Vagina (tissue), 2 donors: ENCODE data around the gene SLC9C2. TPM values are rescaled to one million over a fixed set of nuclear protein-coding genes. Genes with fewer than 3 reads are reported as not detected.

Experiments used
- DNase-seq, 2 donors: peaks; one replicate each; pipeline ENCODE4 v3.0.0-alpha.2; 2017; ENCODE audit errors: extremely low spot score in 2 of 2
- H3K27ac ChIP-seq: fragments of 200-600 bp; sonication (generic); one replicate; pipeline ENCODE4 v1.5.1; 2019
- H3K27me3 ChIP-seq: fragments of 200-600 bp; sonication (generic); one replicate; pipeline ENCODE4 v1.5.1; 2019
- H3K36me3 ChIP-seq, 2 donors: fragments of 200-600 bp; sonication (generic); one replicate each; pipeline ENCODE4 v1.5.1; 2017 to 2019
- H3K4me1 ChIP-seq: fragments of 200-600 bp; sonication (generic); one replicate; pipeline ENCODE4 v1.5.1; 2019
- H3K4me3 ChIP-seq, 2 donors: fragments of 200-600 bp; sonication (generic); 1 replicate in 1 of 2; 2 replicates in 1 of 2; pipeline ENCODE4 v1.5.1; 2016 to 2019
- H3K9me3 ChIP-seq: fragments of 200-600 bp; sonication (generic); one replicate; pipeline ENCODE4 v1.5.1; 2019
- POLR2A ChIP-seq, 2 donors: fragments of 450-650 bp; IDR thresholded peaks; one replicate each; pipeline ENCODE4 v1.6.1; 2017; ENCODE audit warnings: antibody characterized with exemption in 2 of 2, mild to moderate bottlenecking in 2 of 2, moderate library complexity in 2 of 2
- POLR2AphosphoS5 ChIP-seq, 2 donors: sonication (generic); formaldehyde crosslinking; IDR thresholded peaks; one replicate each; pipeline ENCODE4 v1.9.0; 2017; ENCODE audit warnings: antibody characterized with exemption in 2 of 2, mild to moderate bottlenecking in 2 of 2, low read depth in 1 of 2; ENCODE audit not compliant: insufficient read depth in 1 of 2
- intact Hi-C: fragments of 100-400 bp; cut with DNase I; formaldehyde crosslinking; loops from one replicate; pipeline ENCODE4 v1.15.1; 2023
- total RNA-seq: library from RNA; depleted of rRNA; stranded (reverse); fragments of >200 nt; gene quantifications from one replicate; pipeline ENCODE4 v1.2.3, GENCODE V29; 2016
- TF ChIP-seq, protein P1 (sequence below), 3 experiments: fragments of 450-650 bp in 2 of 3; fragments of 200-600 bp in 1 of 3; sonication (generic) in 1 of 3; IDR thresholded peaks; one replicate each; pipeline ENCODE4 v1.5.1; 2017 to 2019; ENCODE audit warnings: antibody characterized with exemption in 3 of 3, mild to moderate bottlenecking in 2 of 3, moderate library complexity in 2 of 3

The SLC9C2 gene
- total RNA-seq, 1 donor from 2014 or later, result not detected

DNA sequence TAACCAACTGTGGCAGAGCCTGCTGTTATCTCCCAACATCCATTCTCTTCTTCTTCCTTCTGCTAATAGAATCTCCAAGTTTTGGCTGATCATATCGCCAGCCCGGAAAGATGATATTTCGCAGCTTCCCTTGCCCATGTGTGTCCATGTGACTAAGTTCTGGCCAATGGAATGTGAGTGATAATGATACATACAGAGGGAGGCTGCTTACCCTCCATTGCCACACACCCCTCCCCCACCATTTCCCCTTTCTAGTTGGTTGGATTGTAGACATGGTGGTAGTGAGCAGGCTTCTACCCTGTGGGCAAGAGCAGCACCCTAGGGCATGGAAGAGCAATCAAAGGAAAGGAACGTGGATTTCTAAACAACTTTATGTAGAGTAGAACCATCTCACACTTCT lies 48.8 kb downstream of the SLC9C2 start:
- intact Hi-C loops, result no loop called here
- Histone ChIP-seq H3K4me3 (no peak overlapping the region), H3K36me3 (no peaks in the 10 kb centered on the region), H3K9me3 (no peaks in the 10 kb centered on the region), H3K27me3 (no peaks in the 10 kb centered on the region), H3K27ac (no peak overlapping the region), H3K4me1 (no peaks in the 10 kb centered on the region)
- DNase-seq, result no peak
- no peak for TF ChIP-seq POLR2AphosphoS5 (IDR thresholded peaks at IDR 0.05; ENCODE audit: insufficient read depth in 1 of 2, low read depth in 1 of 2)
- TF ChIP-seq POLR2A (IDR thresholded peaks at IDR 0.05), result no peak
- TF ChIP-seq, protein P1, sequence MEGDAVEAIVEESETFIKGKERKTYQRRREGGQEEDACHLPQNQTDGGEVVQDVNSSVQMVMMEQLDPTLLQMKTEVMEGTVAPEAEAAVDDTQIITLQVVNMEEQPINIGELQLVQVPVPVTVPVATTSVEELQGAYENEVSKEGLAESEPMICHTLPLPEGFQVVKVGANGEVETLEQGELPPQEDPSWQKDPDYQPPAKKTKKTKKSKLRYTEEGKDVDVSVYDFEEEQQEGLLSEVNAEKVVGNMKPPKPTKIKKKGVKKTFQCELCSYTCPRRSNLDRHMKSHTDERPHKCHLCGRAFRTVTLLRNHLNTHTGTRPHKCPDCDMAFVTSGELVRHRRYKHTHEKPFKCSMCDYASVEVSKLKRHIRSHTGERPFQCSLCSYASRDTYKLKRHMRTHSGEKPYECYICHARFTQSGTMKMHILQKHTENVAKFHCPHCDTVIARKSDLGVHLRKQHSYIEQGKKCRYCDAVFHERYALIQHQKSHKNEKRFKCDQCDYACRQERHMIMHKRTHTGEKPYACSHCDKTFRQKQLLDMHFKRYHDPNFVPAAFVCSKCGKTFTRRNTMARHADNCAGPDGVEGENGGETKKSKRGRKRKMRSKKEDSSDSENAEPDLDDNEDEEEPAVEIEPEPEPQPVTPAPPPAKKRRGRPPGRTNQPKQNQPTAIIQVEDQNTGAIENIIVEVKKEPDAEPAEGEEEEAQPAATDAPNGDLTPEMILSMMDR (IDR thresholded peaks at IDR 0.05), result no peak

DNA sequence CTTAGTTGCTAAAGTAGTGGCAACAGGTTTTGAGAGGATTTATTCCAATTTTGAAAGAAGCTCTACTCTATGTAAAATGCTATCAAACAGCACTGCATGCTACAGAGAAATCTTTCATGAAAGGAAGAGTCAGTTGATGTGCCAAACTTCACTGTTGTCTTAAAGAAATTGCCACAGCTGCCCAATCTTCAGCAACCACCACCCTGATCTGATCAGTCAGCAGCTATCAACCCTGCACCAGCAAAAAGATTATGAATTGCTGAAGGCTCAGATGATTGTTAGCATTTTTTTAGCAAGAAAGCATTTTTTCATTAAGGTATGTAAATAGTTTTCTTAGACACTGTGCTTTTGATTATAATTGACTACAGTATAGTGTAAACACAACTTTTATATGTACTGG lies 49.6 kb downstream of the SLC9C2 start:
- no peaks in the 10 kb centered on the region for H3K4me1 ChIP-seq
- DNase-seq, result no peak
- TF ChIP-seq POLR2A (IDR thresholded peaks at IDR 0.05), result no peak
- TF ChIP-seq, protein P1 (IDR thresholded peaks at IDR 0.05), result no peak
- TF ChIP-seq POLR2AphosphoS5 (IDR thresholded peaks at IDR 0.05; ENCODE audit: insufficient read depth in 1 of 2, low read depth in 1 of 2), result no peak

DNA sequence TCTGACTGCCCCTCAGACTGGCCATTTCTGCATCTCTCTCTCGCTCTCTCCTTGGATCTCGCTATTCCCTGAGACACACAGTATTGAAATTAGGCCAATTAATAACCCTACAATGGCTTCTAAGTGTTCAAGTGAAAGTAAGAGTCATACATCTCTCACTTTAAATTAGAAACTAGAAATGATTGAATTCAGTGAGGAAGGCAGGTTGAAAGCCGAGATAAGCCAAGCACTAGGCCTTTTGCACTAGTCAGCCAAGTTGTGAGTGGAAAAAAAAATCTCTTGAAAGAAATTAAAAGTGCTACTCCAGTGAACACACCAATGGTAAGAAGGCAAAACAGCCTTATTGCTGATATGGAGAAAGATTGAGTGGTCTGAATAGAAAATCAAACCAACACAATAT lies 51.2 kb downstream of the SLC9C2 start:
- intact Hi-C loops, result no loop called here
- no peak for TF ChIP-seq POLR2AphosphoS5 (IDR thresholded peaks at IDR 0.05; ENCODE audit: insufficient read depth in 1 of 2, low read depth in 1 of 2)
- TF ChIP-seq, protein P1 (IDR thresholded peaks at IDR 0.05), result no peak
- TF ChIP-seq POLR2A (IDR thresholded peaks at IDR 0.05), result no peak
- Histone ChIP-seq H3K36me3 (no peaks in the 10 kb centered on the region), H3K4me1 (no peaks in the 10 kb centered on the region), H3K27ac (no peak overlapping the region), H3K27me3 (no peaks in the 10 kb centered on the region), H3K4me3 (no peak overlapping the region), H3K9me3 (no peaks in the 10 kb centered on the region)
- DNase-seq, result no peak

More for the DNA sequence above, 49.6 kb downstream of the SLC9C2 start:
- intact Hi-C loops, result no loop called here
- Histone ChIP-seq H3K4me3 (no peak overlapping the region), H3K27me3 (no peaks in the 10 kb centered on the region), H3K9me3 (no peaks in the 10 kb centered on the region), H3K36me3 (no peaks in the 10 kb centered on the region), H3K27ac (no peak overlapping the region)

DNA sequence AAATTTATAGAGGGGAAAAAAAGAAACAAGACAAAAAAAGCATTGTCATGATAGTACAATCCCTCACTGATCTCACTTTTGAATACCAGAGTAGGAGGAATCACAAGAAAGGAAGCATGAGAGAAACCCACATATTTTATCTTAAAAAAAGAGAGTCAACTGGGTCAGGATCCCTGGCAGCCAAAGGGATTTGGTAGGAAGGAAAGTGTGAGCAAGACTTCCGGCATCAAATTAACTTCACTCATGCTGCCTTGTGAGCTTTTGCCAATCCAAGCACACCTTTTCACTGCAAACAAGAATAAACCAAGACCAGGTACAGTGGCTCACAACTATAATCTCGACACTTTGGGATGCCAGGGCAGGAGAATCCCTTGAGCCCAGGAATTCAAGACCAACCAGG lies 53.1 kb downstream of the SLC9C2 start:
- no peak for DNase-seq
- Histone ChIP-seq H3K4me3 (no peak overlapping the region), H3K27me3 (no peaks in the 10 kb centered on the region), H3K9me3 (no peaks in the 10 kb centered on the region), H3K36me3 (no peaks in the 10 kb centered on the region), H3K4me1 (no peaks in the 10 kb centered on the region), H3K27ac (no peak overlapping the region)
- TF ChIP-seq, protein P1 (IDR thresholded peaks at IDR 0.05), result no peak
- no peak for TF ChIP-seq POLR2A (IDR thresholded peaks at IDR 0.05)
- intact Hi-C loops, result no loop called here

DNA sequence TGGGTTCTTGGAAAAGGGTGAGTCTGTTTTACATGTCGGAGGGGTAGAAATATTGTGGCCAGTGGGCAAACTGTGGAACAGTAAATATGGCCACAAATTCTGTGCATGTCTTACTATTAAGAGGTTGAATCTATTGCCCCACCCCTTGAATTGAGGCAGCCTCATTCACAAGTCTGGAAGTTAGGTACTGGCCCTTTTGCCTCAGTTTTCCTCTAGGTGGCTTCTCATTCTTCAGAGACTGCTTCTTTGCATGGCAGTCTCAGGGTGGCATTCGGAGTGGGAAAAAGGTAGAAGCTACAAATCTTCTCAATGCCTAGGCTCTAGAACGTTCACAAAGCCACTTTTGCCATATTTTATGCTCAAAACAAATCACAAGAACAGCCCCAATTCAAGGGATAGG lies 57.2 kb downstream of the SLC9C2 start:
- intact Hi-C loops, result no loop called here
- no peaks in the 10 kb centered on the region for H3K36me3 ChIP-seq
- DNase-seq, result no peak
- TF ChIP-seq, protein P1 (IDR thresholded peaks at IDR 0.05), result no peak
- TF ChIP-seq POLR2A (IDR thresholded peaks at IDR 0.05) (no peak), POLR2AphosphoS5 (IDR thresholded peaks at IDR 0.05; ENCODE audit: insufficient read depth in 1 of 2, low read depth in 1 of 2) (no peak)
- no peaks in the 10 kb centered on the region for H3K4me1 ChIP-seq
- H3K27ac ChIP-seq, result no peak overlapping the region
- no peaks in the 10 kb centered on the region for H3K9me3 ChIP-seq
- H3K27me3 ChIP-seq, result no peaks in the 10 kb centered on the region
- H3K4me3 ChIP-seq, result no peak overlapping the region
